MM.1S (cell line): ENCODE data around the gene DBNDD1.

Experiments
- DNase-seq: peaks from one replicate; pipeline ENCODE4 v3.0.0-alpha.2; 2015
- H2AFZ ChIP-seq: fragments of 300-600 bp; sonication (generic); 2 replicates; pipeline ENCODE4 v1.6.0; 2016; ENCODE audit warnings: antibody characterized with exemption, low read length
- H3F3A ChIP-seq: fragments of 300-600 bp; sonication (generic); 2 replicates; pipeline ENCODE4 v1.6.1; 2016; ENCODE audit warnings: mild to moderate bottlenecking, antibody characterized with exemption, low read length, moderate library complexity, mixed read lengths; ENCODE audit not compliant: insufficient read depth
- H3K27ac ChIP-seq: fragments of 300-600 bp; sonication (generic); 2 replicates; pipeline ENCODE4 v1.5.1; 2016; ENCODE audit warnings: mild to moderate bottlenecking, low read length
- H3K27me3 ChIP-seq: fragments of 300-600 bp; sonication (generic); replicated peaks from 2 replicates; pipeline ENCODE4 v1.6.0; 2016; ENCODE audit warnings: low read length; ENCODE audit not compliant: insufficient read depth
- H3K36me3 ChIP-seq: fragments of 300-600 bp; sonication (generic); replicated peaks from 2 replicates; pipeline ENCODE4 v1.6.1; 2016; ENCODE audit warnings: mild to moderate bottlenecking, low read length, mixed read lengths; ENCODE audit not compliant: insufficient read depth
- H3K4me1 ChIP-seq: fragments of 300-600 bp; sonication (generic); 2 replicates; pipeline ENCODE4 v1.6.1; 2016; ENCODE audit warnings: low read length, mixed read lengths
- H3K4me2 ChIP-seq: fragments of 300-600 bp; sonication (generic); 2 replicates; pipeline ENCODE4 v1.6.0; 2016; ENCODE audit warnings: low read depth, low read length
- H3K4me3 ChIP-seq: fragments of 300-600 bp; sonication (generic); 2 replicates; pipeline ENCODE4 v1.5.1; 2016; ENCODE audit warnings: low read length, mixed read lengths
- H3K79me2 ChIP-seq: fragments of 300-600 bp; sonication (generic); 2 replicates; pipeline ENCODE4 v1.6.1; 2016; ENCODE audit warnings: mixed run types, low read length, mixed read lengths
- H3K9ac ChIP-seq: fragments of 300-600 bp; sonication (generic); 2 replicates; pipeline ENCODE4 v1.6.1; 2016; ENCODE audit warnings: low read length, mixed read lengths
- H3K9me2 ChIP-seq: fragments of 300-600 bp; sonication (generic); replicated peaks from 2 replicates; pipeline ENCODE4 v1.6.1; 2016; ENCODE audit warnings: mild to moderate bottlenecking, low read length, mixed read lengths; ENCODE audit not compliant: insufficient read depth
- H3K9me3 ChIP-seq: fragments of 300-600 bp; sonication (generic); replicated peaks from 2 replicates; pipeline ENCODE4 v1.6.1; 2016; ENCODE audit warnings: mild to moderate bottlenecking, low read length, mixed read lengths; ENCODE audit not compliant: insufficient read depth
- H4K20me1 ChIP-seq: fragments of 300-600 bp; sonication (generic); 2 replicates; pipeline ENCODE4 v1.6.1; 2016; ENCODE audit warnings: mild to moderate bottlenecking, low read length, moderate library complexity, mixed read lengths; ENCODE audit not compliant: insufficient read depth
- CTCF ChIP-seq: fragments of 300-600 bp; sonication (generic); IDR thresholded peaks from 2 replicates; pipeline ENCODE4 v1.5.1; 2016; ENCODE audit warnings: antibody characterized with exemption, low read length, mixed read lengths
- EZH2 ChIP-seq: fragments of 300-600 bp; sonication (generic); optimal IDR thresholded peaks from 2 replicates; pipeline ENCODE3; 2017; ENCODE audit warnings: low read depth, mild to moderate bottlenecking, antibody characterized with exemption, low read length, mixed read lengths
- EZH2phosphoT487 ChIP-seq: fragments of 300-600 bp; sonication (generic); IDR thresholded peaks from 2 replicates; pipeline ENCODE4 v1.6.1; 2018; ENCODE audit warnings: antibody characterized with exemption, low read length

The DBNDD1 gene

GRCh38 chr16:90028985-90029384, 9.7 kb upstream of the DBNDD1 start:
- TF ChIP-seq EZH2phosphoT487 (no peak), EZH2 (no peak), CTCF (no peak)
- no peak for DNase-seq
- no peaks in the 10 kb centered on the region for H4K20me1 ChIP-seq

DNA sequence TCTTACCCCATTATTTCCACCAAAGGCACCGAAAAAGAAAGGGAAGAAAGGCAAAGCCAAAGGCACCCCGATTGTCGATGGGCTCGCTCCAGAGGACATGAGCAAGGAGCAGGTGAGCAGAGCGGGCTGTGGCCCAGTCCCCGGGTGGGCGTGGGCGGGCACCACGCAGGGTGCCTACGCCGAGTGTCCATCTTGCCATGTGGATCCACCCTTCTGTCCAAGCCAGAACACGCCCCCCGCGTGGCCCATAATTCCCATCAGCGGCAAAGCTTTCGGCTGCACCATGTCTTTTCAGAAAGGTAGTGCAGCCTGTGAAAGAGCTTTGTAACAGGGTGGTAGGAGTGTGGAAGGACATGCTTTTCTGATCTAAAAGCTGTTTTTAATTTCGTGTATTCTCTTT, 8.4 kb upstream of the DBNDD1 start:
- Histone ChIP-seq H3K27ac (no peak overlapping the region), H3K36me3 (no peaks in the 10 kb centered on the region), H3K4me1 (no peaks in the 10 kb centered on the region), H4K20me1 (no peaks in the 10 kb centered on the region), H3K9me2 (no peaks in the 10 kb centered on the region), H3K4me2 (no peak overlapping the region), H2AFZ (no peak overlapping the region), H3K27me3 (no peaks in the 10 kb centered on the region), H3F3A (no peaks in the 10 kb centered on the region), H3K79me2 (no peaks in the 10 kb centered on the region), H3K9ac (no peak overlapping the region), H3K4me3 (no peak overlapping the region), H3K9me3 (no peaks in the 10 kb centered on the region)
- TF ChIP-seq CTCF (no peak), EZH2 (no peak), EZH2phosphoT487 (no peak)
- DNase-seq = no peak

More at GRCh38 chr16:90028985-90029384, 9.7 kb upstream of the DBNDD1 start:
- Histone ChIP-seq H3K9me3 (no peaks in the 10 kb centered on the region), H3K79me2 (no peaks in the 10 kb centered on the region), H3K4me3 (no peak overlapping the region), H3K36me3 (no peaks in the 10 kb centered on the region), H2AFZ (no peak overlapping the region), H3K9me2 (no peaks in the 10 kb centered on the region), H3K4me1 (no peaks in the 10 kb centered on the region), H3K9ac (no peak overlapping the region), H3K4me2 (no peak overlapping the region), H3K27ac (no peak overlapping the region), H3K27me3 (no peaks in the 10 kb centered on the region), H3F3A (no peaks in the 10 kb centered on the region)

- H3K36me3 ChIP-seq = no peaks in the 10 kb centered on the region
- H4K20me1 ChIP-seq = no peaks in the 10 kb centered on the region
- H3K4me3 ChIP-seq = no peak overlapping the region
- 0 out of 2 replicates have a peak, but pooled peaks cover 5% of the 10 kb centered on the region for H3K4me1 ChIP-seq
- DNase-seq = no peak
- no peaks in the 10 kb centered on the region for H3K9me3 ChIP-seq
- no peaks in the 10 kb centered on the region for H3K79me2 ChIP-seq
- no peaks in the 10 kb centered on the region for H3K9me2 ChIP-seq
- no peak overlapping the region for H3K9ac ChIP-seq
- H3K27me3 ChIP-seq = no peaks in the 10 kb centered on the region
- no peak overlapping the region for H2AFZ ChIP-seq
- TF ChIP-seq EZH2 (no peak), EZH2phosphoT487 (no peak), CTCF (no peak)
- no peak overlapping the region for H3K27ac ChIP-seq
- no peak overlapping the region for H3K4me2 ChIP-seq
- H3F3A ChIP-seq = no peaks in the 10 kb centered on the region
Measured at GRCh38 chr16:90026135-90026534, 6.9 kb upstream of the DBNDD1 start.
